Kidney (tissue), 14 donors: Measurements from ENCODE around the gene HES4. TPM values are rescaled to one million over a fixed set of nuclear protein-coding genes. Genes with fewer than 3 reads are reported as not detected.

ENCODE experiments used
- DNase-seq, 5 donors: peaks; one replicate each; pipeline ENCODE4 v3.0.0-alpha.2; 2013 to 2020
- FAIRE-seq: peaks from 2 replicates; lab custom pipeline; 2012; peaks lifted over from hg19 to GRCh38; lab: Jason Lieb, UNC
- H3K27ac ChIP-seq, 2 donors: one replicate each; pipeline ENCODE4 v1.7.0; 2013; ENCODE audit warnings: low read depth in 2 of 2, low read length in 2 of 2, inconsistent platforms in 1 of 2
- H3K27me3 ChIP-seq: one replicate; pipeline ENCODE4 v1.7.1; 2013; ENCODE audit warnings: low read length, inconsistent platforms; ENCODE audit not compliant: control insufficient read depth, insufficient read depth
- H3K36me3 ChIP-seq, 3 donors: one replicate each; pipeline versions ENCODE4 v1.7.0 to v1.7.1; 2013; ENCODE audit warnings: low read length in 3 of 3, control low read depth in 1 of 3, inconsistent platforms in 1 of 3; ENCODE audit not compliant: insufficient read depth in 3 of 3, control insufficient read depth in 2 of 3
- H3K4me1 ChIP-seq, 3 donors: one replicate each; pipeline versions ENCODE4 v1.7.0 to v1.7.1; 2013; ENCODE audit warnings: low read length in 3 of 3, inconsistent platforms in 1 of 3, low read depth in 1 of 3; ENCODE audit not compliant: control insufficient read depth in 2 of 3, insufficient read depth in 2 of 3
- H3K4me3 ChIP-seq, 3 donors: one replicate each; pipeline versions ENCODE4 v1.7.0 to v1.8.1; 2013; ENCODE audit warnings: low read length in 3 of 3, control low read depth in 1 of 3, inconsistent platforms in 1 of 3
- H3K9ac ChIP-seq, 3 donors: one replicate each; pipeline versions ENCODE4 v1.7.0 to v1.7.1; 2013; ENCODE audit warnings: low read length in 3 of 3, control low read depth in 1 of 3, inconsistent platforms in 1 of 3
- H3K9me3 ChIP-seq, 3 donors: one replicate each; pipeline versions ENCODE4 v1.7.0 to v1.7.1; 2013; ENCODE audit warnings: low read length in 3 of 3, control low read depth in 1 of 3, inconsistent platforms in 1 of 3; ENCODE audit not compliant: control insufficient read depth in 2 of 3, insufficient read depth in 1 of 3
- intact Hi-C: fragments of 100-400 bp; cut with DNase I; formaldehyde crosslinking; loops from one replicate; pipeline ENCODE4 v1.11.1; 2022
- polyA plus RNA-seq: library from polyadenylated mRNA; stranded (reverse); fragments of 350-450 nt; fragmentation: Illumina TruSeq; extraction: RNeasy Lipid Tissue Mini Kit (QIAGEN cat#74804); gene quantifications from one replicate; pipeline ENCODE4 v1.2.3, GENCODE V29; 2014; ENCODE audit warnings: low read depth, low replicate concordance; ENCODE audit not compliant: insufficient read depth
- total RNA-seq: library from RNA; stranded (reverse); fragmentation: NEBNext Ultra II Directional; extraction: Animal tissue kit (Norgen Biotek cat#: 25700); gene quantifications from one replicate; pipeline ENCODE4 v1.2.1, GENCODE V29; 2021
- TF ChIP-seq, protein P1 (sequence below): IDR thresholded peaks from 3 replicates; pipeline ENCODE4 v1.5.1; 2012; ENCODE audit warnings: mild to moderate bottlenecking, moderate library complexity, borderline replicate concordance; ENCODE audit not compliant: insufficient read depth; ENCODE audit errors: extremely low read depth
- donor health status: control.
- donor health status: control.
- donor health status: control.
- donor health status: control.
- donor health status: control.
- donor health status: DM: yes; HTN: yes; CAD: no.
- donor health status: Normal renal cell carcinoma (clear cell type).

Gene HES4
- total and polyA plus RNA-seq, 2 donors from 2014 or later, result 15.8 to 32.0 TPM

DNA sequence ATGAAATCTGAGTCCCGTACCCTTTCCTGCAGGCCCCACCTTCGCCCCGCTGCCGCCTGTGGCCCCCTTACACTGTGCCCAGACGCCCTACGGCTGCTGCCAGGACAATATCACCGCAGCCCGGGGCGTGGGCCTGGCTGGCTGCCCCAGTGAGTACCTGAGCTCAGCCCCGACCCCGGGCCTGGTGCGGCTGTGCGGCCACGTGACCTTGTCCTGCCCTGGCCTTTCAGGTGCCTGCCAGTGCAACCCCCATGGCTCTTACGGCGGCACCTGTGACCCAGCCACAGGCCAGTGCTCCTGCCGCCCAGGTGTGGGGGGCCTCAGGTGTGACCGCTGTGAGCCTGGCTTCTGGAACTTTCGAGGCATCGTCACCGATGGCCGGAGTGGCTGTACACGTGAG is 45.2 kb upstream of the HES4 start:
- FAIRE-seq, result no peak
- intact Hi-C loops, result no loop called here
- Histone ChIP-seq H3K4me1 (peaks cover 0 to 4% (median 0%) of the 10 kb centered on the region in 3 donors), H3K36me3 (peaks cover 0 to 5% (median 4%) of the 10 kb centered on the region in 3 donors), H3K9ac (no peak overlapping the region), H3K9me3 (no peaks in the 10 kb centered on the region), H3K27ac (no peak overlapping the region), H3K27me3 (no peaks in the 10 kb centered on the region), H3K4me3 (no peak overlapping the region)
- TF ChIP-seq, protein P1, sequence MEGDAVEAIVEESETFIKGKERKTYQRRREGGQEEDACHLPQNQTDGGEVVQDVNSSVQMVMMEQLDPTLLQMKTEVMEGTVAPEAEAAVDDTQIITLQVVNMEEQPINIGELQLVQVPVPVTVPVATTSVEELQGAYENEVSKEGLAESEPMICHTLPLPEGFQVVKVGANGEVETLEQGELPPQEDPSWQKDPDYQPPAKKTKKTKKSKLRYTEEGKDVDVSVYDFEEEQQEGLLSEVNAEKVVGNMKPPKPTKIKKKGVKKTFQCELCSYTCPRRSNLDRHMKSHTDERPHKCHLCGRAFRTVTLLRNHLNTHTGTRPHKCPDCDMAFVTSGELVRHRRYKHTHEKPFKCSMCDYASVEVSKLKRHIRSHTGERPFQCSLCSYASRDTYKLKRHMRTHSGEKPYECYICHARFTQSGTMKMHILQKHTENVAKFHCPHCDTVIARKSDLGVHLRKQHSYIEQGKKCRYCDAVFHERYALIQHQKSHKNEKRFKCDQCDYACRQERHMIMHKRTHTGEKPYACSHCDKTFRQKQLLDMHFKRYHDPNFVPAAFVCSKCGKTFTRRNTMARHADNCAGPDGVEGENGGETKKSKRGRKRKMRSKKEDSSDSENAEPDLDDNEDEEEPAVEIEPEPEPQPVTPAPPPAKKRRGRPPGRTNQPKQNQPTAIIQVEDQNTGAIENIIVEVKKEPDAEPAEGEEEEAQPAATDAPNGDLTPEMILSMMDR, result no peak
- no peak for DNase-seq

DNA sequence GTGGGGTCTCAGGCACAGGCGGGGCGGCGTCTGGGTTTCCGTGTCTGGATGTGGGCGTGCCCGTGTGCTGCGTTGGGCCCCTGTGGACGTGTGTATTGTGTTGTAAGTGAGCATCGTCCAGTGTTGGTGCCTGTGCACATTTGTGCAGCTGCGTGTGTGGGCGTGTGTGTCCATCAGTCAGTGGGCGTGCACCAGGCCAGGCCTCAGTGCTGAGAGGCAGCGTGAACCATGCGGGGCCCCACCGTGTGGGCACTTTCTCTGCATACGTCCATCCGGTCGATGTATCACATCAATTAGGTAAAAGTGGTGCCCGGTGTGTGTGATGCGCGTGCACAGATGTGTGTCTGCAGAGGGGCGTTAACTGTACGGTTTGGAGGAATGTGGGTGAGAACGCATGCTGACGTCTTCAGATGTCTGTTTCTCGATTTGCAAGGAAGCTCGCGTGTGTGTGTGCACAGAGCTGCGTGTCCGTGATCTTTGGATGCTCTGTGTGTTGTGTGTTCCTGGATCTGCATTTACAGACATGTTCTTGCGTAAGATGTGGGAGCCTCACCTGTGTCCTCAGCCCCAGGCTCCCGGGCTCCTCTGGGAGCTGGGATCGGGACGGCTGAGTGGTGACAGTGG is 44.7 kb upstream of the HES4 start:
- no peaks in the 10 kb centered on the region for H3K9me3 ChIP-seq
- DNase-seq (no peak), FAIRE-seq (no peak)
- no peaks in the 10 kb centered on the region for H3K27me3 ChIP-seq
- no peak overlapping the region for H3K9ac ChIP-seq
- TF ChIP-seq, protein P1, result no peak
- H3K36me3 ChIP-seq, result peaks cover 0 to 5% (median 4%) of the 10 kb centered on the region in 3 donors
- H3K4me1 ChIP-seq, result peaks cover 0 to 6% (median 0%) of the 10 kb centered on the region in 3 donors
- intact Hi-C loops, result no loop called here
- H3K4me3 ChIP-seq, result no peak overlapping the region
- H3K27ac ChIP-seq, result no peak overlapping the region

DNA sequence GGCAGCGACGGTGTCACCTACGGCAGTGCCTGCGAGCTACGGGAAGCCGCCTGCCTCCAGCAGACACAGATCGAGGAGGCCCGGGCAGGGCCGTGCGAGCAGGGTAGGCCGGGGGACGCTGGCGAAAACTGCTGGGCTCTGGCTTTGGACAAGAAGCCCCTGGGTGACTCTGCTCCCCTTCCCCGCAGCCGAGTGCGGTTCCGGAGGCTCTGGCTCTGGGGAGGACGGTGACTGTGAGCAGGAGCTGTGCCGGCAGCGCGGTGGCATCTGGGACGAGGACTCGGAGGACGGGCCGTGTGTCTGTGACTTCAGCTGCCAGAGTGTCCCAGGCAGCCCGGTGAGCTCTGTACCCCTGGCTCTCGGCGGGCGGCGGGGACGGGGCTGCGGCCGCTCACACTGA is 44.0 kb upstream of the HES4 start:
- Histone ChIP-seq H3K4me3 (no peak overlapping the region), H3K4me1 (peaks cover 0 to 6% (median 0%) of the 10 kb centered on the region in 3 donors), H3K9me3 (no peaks in the 10 kb centered on the region), H3K27me3 (no peaks in the 10 kb centered on the region), H3K27ac (no peak overlapping the region), H3K36me3 (peaks cover 0 to 5% (median 4%) of the 10 kb centered on the region in 3 donors), H3K9ac (no peak overlapping the region)
- intact Hi-C loops, result no loop called here
- DNase-seq (no peak), FAIRE-seq (no peak)
- TF ChIP-seq, protein P1, result no peak

DNA sequence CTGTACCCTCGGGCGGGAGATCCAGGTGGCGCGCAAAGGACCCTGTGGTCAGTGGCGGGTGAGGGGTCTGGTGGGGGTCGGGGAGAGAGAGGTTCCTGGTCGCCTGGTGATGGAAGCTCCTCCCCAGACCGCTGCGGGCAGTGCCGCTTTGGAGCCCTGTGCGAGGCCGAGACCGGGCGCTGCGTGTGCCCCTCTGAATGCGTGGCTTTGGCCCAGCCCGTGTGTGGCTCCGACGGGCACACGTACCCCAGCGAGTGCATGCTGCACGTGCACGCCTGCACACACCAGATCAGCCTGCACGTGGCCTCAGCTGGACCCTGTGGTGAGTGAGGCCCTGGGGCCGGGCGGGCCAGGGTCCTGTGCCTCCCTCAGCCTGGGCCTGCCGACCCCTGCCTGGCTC is 43.5 kb upstream of the HES4 start:
- peaks cover 0 to 5% (median 4%) of the 10 kb centered on the region in 3 donors for H3K36me3 ChIP-seq
- H3K4me3 ChIP-seq, result no peak overlapping the region
- no peak for DNase-seq
- no peak overlapping the region for H3K9ac ChIP-seq
- FAIRE-seq, result no peak
- no peaks in the 10 kb centered on the region for H3K9me3 ChIP-seq
- no peaks in the 10 kb centered on the region for H3K27me3 ChIP-seq
- intact Hi-C loops, result no loop called here
- no peak overlapping the region for H3K27ac ChIP-seq
- TF ChIP-seq, protein P1, result no peak
- H3K4me1 ChIP-seq, result peaks cover 0 to 6% (median 0%) of the 10 kb centered on the region in 3 donors
